Measurements from ENCODE around the gene GCGR.
"Not testable (repeated sequence)": the region's sequence is repeated elsewhere in the genome, so short reads cannot be mapped to it uniquely, and the experiment has no call there.

The GCGR gene

DNA sequence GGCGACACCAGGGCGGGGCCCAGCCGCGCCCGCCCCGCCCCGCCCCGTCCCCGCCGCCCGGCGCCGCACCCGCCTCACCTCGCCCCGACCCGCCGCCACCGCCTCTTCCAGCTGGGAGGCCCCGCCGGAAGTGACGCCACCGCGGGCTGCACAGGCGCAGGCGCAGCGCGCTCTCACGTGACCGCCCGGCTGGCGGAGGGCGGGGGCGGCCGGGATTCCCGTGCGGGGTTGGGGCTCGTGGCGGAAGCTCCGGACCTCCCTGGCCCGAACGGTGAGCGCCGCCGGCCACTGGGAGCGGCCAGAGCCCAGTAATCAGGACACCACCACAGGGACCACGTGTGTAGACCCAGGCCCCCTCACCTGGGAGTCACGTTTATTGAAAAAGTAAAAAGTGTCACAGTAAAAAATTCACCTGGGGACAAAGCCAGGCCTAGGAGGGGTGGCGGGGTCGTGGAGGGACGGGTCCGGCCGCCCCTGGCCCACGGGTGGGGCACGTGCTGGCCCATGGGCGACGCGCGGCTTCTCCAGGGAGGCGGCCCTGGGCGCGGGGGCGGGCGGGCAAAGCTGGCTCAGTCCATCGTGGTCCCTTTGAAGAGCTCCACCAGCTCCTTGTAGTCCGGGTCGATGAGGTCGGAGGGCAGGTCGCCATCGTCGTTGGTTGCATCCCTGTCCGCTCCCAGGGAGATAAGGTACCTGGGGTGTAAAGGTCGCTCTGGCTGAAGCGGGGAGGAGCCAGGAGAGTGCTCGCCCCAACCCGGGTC lies 29.4 kb downstream of the GCGR start, which contains the start of gene MCRIP1:
MCRIP1 (minus strand) TSS at position 132 of the 761 bp plus-strand sequence. CDS start 8,785 bp downstream, outside the sequence.
- peak; percentile 96 to 97 for DNase-seq

DNA sequence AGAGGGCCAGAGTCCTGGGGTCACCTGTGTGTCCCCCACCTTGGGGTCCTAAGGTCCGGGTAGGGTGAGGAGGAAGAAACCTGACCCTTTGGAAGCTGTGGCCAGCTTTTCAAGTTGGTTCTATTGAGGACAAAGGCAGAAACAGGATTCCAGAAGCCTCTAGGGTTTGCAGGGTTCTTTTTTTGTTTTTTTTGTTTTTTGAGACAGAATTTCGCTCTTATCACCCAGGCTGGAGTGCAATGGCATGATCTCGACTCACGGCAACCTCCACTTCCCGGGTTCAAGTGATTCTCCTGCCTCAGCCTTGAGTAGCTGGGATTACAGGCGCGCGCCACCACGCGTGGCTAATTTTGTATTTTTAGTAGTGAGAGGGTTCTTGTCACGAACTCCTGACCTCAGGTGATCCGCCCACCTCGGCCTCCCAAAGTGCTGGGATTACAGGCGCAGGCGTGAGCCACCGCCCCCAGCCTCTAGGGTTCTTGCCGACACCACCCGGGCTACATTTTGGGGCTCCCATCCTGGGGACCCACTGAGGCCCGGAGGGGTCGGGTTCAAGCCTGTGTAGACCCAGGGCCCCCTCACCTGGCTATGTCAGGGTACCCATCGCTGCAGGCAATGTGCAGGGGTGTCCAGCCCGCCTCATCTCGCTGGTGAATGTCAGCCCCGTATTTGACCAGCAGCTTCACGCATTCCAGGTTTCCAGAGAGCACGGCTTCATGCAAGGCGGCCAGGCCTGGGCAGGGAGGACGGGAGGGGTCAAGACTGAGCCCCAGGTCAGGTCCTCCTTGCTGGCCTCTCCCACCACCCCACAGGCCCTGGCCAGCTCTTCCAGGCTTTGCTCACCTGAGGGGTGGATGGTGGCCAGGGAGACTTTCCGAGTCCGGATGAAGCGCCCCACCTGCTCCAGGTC lies 30.2 kb downstream of the GCGR start:
- no peak for DNase-seq

DNA sequence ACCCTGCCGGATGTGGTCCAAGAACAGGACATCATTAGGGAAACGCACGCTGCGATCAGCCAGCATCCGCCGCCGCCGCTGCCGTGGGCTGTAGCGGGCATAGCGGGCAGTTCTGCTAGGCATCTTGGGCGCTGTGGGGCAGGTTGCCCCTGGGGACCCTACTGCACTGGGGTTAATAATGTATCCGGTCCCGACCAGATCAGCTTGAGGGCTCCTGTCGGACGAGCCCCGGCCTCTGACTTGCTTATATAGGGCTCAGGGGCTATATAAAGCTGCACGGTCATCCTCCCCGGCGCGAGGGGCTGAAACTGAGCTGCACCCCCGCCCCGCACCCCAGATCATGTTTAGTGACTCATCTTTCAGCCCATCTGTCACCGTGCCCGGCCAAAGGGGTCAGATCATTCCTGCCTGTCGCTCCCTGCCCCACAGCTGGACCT lies 30.9 kb downstream of the GCGR start, which contains the start of gene PPP1R27:
PPP1R27 (minus strand) TSS at position 220 of the 437 bp plus-strand sequence; CDS start at position 123, 97 bp downstream.
- DNase-seq: no peak

DNA sequence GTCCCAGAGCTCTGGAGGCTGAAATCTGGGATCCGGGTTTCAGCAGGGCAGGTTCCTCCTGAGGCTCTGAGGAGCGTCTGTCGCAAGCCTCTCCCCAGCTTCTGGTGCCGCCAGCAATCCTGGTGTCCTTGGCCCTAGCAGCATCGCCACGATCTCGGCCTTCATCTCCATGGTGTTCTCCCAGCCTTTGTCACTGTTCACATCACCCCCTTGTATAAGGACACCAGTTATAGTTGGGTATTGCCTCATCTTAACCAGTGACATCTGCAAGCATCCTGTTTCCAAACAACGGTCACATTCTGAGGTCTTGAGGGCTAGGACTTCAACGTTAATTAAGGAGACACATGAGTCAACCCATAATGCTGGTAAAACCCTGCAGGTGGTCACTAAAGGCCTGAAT lies 33.7 kb downstream of the GCGR start:
- DNase-seq: no peak

DNA sequence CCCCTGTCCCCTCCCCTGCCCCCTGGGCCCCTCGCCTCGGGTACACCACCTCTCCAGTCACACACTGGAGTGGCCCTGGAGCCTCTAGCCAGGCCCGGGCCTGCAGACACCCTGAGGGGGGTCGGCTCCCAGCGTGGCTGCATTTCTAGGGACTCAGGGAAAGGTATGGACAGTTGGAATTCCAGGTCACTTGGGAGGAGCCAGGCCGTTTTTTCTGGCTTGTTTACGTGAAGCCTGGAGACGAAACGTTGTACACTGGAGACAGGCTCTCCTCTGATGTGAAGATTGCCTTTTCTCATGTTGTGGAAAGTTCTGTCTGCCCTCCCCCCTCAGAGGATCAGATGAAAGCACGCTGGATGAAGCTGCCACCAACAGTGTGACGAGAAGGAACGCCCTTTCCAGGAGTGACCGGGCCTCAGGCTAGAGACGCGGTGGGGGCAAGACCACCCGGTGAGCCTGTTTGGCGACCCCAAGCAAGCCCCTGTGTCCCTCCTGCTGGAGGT lies 34.9 kb downstream of the GCGR start:
- DNase-seq: no peak

DNA sequence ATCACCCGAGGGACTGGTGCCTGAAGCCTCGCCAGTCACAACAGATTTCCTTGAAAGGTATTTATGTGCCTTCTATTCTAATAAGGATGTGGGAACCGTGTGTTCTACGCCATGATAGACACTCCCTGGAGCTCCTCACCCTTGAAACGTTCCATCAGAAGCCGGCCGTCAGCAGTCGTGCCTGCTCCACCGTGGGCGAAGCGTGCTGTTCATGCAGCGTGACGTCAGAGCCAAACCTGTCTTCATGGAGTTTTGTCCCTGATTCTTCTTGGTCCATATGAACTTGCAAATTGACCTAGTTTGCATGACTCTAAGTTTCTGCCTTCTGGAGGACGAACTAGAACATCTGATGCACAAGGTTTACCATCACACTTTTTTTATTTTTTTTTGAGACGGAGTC lies 35.4 kb downstream of the GCGR start:
- DNase-seq: no peak

DNA sequence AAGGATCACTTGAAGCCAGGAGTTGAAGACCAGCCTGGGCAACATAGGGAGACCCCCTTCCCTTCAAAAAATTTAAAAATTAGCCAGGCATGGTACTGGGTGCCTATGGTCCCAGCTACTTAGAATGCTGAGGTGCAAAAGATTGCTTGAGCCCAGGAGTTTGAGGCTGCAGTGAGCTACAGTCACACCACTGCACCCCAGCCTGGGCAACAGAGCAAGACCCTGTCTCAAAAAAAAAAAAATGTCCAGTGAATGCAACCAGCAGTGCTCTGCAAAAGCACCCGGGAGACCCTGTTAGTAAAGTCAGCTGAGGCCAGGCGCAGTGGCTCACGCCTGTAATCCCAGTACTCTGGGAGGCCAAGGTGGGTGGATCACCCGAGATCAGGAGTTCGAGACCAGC lies 36.1 kb downstream of the GCGR start:
- not testable (repeated sequence) for DNase-seq

DNA sequence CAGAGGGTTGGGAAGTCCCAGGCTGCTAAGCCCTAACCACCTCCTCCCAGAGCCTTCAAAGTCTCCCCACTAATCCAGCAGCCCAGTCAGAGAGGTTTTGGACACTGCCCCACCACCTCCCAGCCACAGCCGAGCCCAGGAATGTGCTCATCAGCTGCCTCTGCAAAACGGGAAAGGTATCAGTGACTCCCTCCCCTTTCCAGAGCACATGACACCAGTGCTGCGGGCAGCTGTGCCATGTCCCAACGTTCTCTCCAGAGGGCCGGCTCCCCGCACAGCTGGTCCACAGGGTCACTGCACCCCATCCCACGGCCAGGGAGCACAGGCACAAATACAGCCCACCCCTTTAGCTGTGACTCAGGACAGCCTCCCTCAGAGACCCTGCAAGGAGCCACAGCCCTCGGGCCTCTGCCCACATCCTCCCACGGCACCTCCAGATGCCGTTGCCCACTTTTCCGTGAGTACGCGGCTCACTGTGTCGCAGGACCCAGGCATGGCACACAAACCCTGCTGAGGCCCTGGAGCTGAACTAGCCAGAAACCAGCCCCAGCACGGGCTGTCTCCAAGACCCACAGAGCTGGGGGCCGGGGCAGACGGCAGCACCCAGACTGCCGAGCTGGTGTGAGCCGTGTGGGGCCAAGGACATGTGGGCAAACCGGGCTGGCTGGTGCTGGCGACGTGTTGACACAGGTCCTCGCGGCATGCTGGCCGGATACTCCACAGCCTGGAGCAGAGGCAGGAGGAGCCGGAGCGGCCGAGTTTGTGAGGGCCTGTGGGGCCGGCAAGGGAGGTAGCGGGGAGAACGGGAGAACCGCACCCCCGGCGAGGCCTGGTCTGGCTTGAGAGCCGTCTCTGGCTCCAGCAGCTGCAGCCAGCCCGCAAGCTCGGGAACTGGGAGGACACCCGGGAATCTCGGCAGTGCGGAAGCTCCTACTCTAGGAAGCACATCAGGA lies 37.2 kb downstream of the GCGR start:
- DNase-seq: no peak

DNA sequence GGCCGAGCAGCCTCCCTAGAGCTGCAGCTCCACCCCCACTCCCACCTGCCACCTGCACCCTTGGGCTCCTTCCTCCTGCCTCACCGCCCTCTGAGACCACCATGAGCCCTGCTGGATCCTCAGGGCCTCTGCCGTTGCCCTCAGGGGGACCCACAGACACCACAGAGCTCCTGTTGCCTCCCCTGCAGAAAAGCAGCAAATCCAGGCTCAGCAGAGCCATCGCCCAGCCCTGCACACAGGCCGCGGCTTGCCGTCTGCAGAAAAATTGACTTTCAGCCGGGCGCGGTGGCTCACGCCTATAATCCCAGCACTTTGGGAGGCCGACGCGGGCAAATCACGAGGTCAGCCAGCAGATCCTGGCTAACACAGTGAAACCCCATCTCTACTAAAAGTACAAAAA lies 37.9 kb downstream of the GCGR start:
- no peak for DNase-seq

DNA sequence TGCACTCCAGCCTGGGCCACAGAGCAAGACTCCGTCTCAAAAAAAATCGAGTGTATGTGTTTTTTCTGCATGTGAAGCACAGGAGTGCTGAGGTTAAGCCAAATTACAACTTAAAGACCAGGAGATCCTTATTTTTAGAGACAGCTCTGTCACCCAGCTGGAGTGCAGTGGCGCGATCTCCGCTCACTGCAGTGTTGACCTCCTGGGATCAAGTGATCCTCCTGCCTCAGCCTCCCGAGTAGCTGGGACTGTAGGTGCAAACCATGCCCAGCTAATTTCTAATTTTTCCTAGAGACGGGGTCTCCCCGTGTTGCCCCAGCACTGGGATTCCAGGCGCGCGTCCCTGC lies 38.4 kb downstream of the GCGR start:
- DNase-seq: no peak

DNA sequence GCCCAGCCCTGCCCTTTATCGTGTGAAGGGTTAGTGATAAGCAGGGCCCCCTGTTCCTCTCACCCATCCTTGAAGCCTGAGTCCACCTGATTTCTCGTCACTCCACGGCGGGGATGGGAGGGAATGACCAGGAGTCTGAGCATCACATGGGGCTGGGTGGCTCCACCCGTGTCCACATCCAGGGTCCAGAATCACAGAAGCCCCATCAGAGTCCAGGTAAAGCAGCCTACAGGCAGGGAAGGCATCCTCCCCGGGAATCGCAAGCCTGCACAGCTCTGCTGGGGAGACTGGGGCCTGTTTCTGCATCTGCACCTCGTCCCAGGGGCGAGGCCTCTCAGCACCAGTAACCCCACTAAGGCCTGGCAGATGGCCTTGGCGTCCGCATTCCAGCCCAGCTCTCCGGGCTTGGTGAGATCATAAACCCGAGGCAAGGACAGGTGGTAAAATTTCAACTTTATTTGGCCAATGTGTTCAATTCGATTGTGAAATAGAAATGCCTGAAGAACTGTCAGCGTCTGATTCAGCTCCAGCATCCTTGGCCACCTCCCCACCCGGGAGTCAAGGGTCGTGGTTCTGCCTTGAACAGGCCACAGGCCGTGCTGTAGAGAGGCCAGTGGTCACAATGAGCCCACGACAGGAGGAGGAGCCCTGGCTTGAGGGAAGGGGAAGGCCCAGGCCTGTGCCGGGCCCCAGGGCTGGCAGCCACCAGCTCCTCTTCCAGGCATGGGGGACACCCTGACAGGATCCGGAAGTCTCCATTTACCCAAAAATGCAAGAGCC lies 39.0 kb downstream of the GCGR start:
- no peak for DNase-seq

DNA sequence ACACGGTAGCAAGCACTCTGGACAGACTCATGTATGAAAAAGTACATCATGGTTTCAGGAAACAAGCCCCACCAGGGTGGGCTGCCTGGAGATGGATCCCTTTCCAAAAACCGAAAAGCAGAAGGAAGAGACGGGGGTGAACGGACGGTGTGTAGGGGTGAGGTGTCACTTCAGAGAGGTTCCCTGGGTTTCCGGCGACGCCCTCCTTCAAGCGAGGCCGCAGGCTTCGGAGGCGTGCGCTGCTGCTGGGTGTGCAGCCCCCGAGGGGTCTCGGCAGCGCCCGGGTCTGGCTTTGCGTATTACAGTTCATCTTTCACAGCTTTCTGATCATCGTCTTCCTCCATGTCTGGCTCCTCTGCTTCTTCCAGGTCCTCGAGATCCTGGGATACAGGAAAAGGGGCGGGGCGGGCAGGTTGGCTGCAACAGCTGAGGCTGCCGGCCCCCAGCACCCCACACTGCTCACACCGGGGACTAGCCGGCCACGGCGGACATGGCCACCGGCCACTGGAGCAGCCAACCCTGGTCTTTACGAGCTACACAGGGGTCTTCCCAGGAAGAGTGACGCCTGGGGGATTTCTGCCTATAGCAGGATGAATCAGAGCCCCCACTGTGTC lies 39.9 kb downstream of the GCGR start:
- DNase-seq: no peak

DNA sequence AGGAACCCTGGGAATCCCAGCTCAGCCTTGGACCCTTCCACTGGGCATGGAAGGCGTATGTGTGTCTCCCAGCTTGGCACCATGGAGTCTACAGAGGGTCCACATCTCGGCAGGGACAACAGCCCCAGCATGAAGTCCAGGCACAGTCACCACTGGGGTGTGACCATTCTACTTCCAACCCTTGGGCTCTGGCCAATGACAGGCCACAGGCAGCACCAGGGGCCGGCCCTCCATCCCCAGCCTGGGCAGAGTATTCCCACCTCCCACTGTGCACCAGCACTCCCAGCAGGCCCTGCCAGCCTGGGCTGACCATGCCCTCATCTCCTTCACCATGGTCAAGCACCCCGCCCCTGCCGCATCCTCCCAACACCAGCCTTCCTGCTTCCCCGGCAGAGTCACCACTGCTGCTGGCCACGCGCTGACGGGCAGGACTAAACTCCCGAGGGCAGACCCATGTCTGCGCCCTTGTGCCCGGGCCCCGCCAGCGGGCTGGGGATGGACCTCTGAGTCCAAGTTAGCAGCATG lies 40.4 kb downstream of the GCGR start:
- DNase-seq: no peak

DNA sequence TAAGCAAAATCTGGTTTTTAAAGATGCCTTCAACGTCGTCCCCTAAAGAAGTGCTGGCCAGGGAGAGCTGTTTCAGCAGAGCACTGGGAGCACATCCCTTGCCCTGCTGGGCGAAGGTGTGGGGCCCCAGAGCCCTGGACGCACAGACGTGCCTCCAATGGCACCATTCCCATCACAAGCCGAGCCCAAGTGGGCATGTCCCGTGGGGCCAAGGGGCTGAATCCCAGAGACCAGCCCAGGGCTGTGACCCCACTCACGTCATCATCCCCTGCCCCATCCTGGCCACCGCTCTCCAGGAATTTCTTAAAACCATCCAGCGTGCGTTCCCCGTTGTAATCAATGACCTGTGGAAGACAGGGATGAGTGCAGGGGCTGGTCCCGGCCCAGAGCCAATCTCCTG lies 40.9 kb downstream of the GCGR start:
- no peak for DNase-seq

DNA sequence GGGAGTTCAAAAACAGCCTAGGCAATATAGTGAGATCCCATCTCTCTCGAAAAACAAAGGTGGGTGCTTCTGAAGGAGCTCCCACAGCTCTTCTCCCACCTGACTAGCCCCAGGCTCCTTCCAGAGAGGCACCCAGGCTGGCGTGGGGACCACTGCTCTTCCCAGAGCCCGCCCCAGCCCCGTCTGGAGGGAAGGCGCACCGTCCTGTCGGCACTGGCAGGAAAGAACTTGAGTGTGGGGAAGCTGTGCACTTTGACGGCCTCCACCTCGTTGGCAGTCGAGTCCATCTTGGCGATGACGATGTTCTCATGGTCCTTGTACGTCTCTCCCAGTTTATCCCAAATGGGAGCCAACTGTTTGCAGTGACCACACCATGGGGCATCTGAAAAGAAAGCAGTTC lies 41.4 kb downstream of the GCGR start:
- DNase-seq: no peak

DNA sequence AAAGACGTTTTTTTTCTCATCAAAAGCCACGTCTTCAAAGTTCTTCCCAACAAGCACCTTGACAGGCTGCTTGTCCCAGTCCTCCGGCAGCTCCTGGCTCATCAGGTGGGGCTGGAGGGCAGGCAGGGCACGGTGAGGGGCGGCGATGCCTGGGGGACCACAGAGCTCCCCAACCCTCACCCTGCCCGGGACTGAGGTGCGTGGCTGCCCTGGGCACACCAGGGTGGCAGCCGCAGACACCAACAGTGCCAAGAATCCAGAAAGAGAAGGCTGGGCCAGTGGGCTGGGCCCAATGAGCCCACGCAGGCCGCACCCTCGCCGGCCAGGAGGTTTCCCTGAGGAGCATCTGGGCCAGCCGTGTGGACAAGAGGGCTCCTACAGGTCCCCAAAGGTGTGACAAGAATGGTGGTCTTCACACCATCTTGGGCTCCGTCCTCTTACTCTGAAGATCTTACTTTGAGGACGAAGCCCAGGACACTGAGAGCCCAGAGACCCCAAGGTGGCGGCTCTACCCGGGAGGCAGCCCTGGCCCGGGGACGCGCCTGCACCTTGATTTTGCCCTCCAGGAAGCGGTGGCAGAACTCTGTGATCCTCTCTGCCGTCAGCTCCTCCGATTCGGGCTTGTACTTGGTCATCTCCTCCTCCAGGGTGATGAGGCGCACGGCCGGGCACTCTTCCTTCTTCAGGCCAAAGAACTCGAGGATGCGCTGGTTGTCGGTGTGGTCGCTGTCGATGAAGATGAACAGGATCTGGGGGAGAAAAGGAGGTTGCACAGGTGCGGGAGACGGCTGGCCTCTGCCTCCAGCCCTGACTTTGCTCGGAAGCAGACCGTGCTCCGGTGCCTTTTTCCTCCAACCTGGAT lies 42.2 kb downstream of the GCGR start:
- DNase-seq: no peak

DNA sequence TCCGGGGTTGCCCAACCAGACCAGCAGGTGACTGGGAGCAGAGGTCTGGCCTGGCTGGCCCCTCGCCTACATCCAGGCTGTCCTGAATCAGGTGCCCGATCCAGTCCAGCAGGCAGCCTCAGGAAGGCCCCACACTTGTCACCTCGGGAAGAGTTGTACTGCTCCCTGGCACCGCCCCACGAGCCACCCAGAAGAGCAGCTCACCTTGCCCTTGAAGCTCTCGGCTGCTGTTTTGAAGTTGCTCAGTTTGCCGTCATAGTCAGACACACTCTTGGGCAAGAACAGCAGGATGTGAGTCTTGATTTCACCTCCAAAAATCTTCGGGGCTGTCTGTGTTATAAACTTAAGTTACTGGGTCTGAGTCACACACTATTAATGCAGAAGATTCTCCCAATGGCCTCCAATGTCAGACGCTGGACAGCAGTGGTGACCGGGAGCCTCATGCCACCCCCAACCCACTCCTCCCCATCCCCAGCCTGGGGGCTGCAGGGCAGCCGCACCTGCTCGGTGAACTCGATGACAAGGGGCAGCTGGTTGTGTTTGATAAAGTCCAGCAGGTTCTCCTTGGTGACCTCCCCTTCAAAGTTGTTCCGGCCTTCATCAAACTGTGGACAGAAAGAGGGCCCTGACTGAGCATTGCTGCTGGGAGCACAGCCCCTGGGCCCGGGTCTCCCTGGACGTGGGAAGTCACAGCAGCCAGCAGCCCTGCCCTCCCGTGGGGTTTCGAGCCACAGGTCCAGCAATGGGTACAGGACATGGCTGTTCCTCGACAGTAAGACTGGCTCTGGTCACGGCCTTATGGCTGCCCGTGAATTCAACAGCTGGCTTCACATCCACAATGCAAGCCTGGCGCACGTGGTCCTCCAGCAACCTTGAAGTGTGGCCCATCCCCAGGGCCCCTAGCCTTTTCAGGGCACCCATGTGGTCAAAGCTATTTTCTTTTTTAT lies 43.1 kb downstream of the GCGR start:
- no peak for DNase-seq

DNA sequence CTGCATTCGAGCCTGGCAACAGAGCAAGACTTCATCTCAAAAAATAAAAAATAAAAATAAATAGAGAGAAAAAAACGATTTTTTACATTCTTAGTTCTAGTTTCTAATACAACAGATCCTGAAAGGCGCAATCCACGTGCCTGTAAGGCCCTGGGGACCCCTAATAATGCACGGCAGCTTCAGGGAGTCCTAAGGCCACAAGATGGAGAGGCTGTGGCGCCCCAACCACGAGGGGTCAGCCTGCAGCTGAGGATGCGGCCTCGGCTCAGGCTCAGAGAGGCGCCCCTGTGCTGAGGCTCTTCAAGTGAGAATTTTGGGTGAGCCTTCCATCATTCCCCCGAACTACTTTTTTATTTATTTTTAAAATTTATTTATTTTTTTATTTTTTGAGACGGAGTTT lies 45.5 kb downstream of the GCGR start:
- DNase-seq: no peak

DNA sequence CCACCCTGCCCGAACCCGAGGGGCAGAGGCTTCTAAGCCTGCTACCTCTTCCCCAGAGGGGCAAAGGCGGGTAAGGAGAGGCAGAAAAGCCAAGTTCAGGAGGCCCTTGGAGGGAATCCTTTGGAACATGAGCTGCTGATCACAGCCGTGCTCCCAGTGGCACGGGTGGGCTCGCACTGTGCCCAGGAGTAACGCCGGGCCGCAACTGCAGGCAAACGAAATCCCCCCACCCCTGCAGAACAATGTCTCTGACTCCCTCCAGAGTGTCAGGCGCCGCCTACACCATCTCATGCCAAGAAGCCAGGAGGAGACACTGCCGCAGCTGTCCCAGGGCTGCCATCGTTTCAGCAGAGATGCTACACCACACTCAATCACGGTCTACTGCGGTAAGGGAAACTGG lies 47.5 kb downstream of the GCGR start:
- DNase-seq: no peak
